GM23338 (cell line): ENCODE data around the gene LAMTOR5. TPM values are rescaled to one million over a fixed set of nuclear protein-coding genes. Genes with fewer than 3 reads are reported as not detected.

ENCODE experiments used
- ATAC-seq: fragments of 200-7000 bp; cut with Tn5 transposase; 3 replicates; pipeline ENCODE4 v1.9.1; 2020
- DNase-seq: peaks from one replicate; pipeline ENCODE4 v3.0.0-alpha.2; 2015; ENCODE audit warnings: low spot score
- H2AFZ ChIP-seq: fragments of 200-600 bp; sonication (generic); 2 replicates; pipeline ENCODE4 v1.8.0; 2016; ENCODE audit warnings: antibody characterized with exemption, mild to moderate bottlenecking, moderate library complexity
- H3F3A ChIP-seq: fragments of 200-600 bp; sonication (generic); replicated peaks from 2 replicates; pipeline ENCODE4 v1.8.0; 2017; ENCODE audit warnings: antibody characterized with exemption, mixed run types, low read depth
- H3K27ac ChIP-seq: fragments of 200-600 bp; sonication (generic); 2 replicates; pipeline ENCODE4 v1.6.1; 2016; ENCODE audit warnings: low read depth
- H3K27me3 ChIP-seq: fragments of 200-600 bp; sonication (generic); 2 replicates; pipeline ENCODE4 v1.8.0; 2016; ENCODE audit warnings: mild to moderate bottlenecking, mixed run types, moderate library complexity; ENCODE audit not compliant: insufficient read depth
- H3K36me3 ChIP-seq: fragments of 200-600 bp; sonication (generic); 2 replicates; pipeline ENCODE4 v1.8.0; 2016; ENCODE audit warnings: mild to moderate bottlenecking; ENCODE audit not compliant: insufficient read depth
- H3K4me1 ChIP-seq: fragments of 200-600 bp; sonication (generic); 2 replicates; pipeline ENCODE4 v1.8.0; 2016; ENCODE audit warnings: mild to moderate bottlenecking, moderate library complexity; ENCODE audit not compliant: insufficient read depth
- H3K4me2 ChIP-seq: fragments of 200-600 bp; sonication (generic); 2 replicates; pipeline ENCODE4 v1.7.1; 2017; ENCODE audit warnings: mixed run types
- H3K4me3 ChIP-seq: fragments of 200-600 bp; sonication (generic); 2 replicates; pipeline ENCODE4 v1.6.1; 2016; ENCODE audit warnings: mixed run types
- H3K79me2 ChIP-seq: fragments of 200-600 bp; sonication (generic); replicated peaks from 2 replicates; pipeline ENCODE4 v1.8.0; 2017; ENCODE audit warnings: mild to moderate bottlenecking; ENCODE audit not compliant: insufficient read depth
- H3K9me2 ChIP-seq: fragments of 200-600 bp; sonication (generic); 2 replicates; pipeline ENCODE4 v1.8.0; 2017; ENCODE audit not compliant: insufficient read depth
- H4K20me1 ChIP-seq: fragments of 200-600 bp; sonication (generic); replicated peaks from 2 replicates; pipeline ENCODE4 v1.8.0; 2017; ENCODE audit warnings: mild to moderate bottlenecking; ENCODE audit not compliant: insufficient read depth
- H3K27ac Mint-ChIP-seq: 2 replicates; pipeline ENCODE4 v1.8.0; 2020; ENCODE audit warnings: inconsistent platforms, mild to moderate bottlenecking, moderate library complexity, mixed read lengths
- H3K27me3 Mint-ChIP-seq: 3 replicates; pipeline ENCODE4 v1.8.0; 2022; ENCODE audit warnings: low read depth, mild to moderate bottlenecking, moderate library complexity, mixed read lengths, inconsistent platforms; ENCODE audit not compliant: insufficient read depth, poor library complexity
- H3K36me3 Mint-ChIP-seq: 3 replicates; pipeline ENCODE4 v1.8.0; 2021; ENCODE audit warnings: low read depth, mild to moderate bottlenecking, inconsistent platforms, moderate library complexity, mixed read lengths
- H3K4me1 Mint-ChIP-seq: 3 replicates; pipeline ENCODE4 v1.8.0; 2020; ENCODE audit warnings: mild to moderate bottlenecking, inconsistent platforms, mixed read lengths
- H3K4me3 Mint-ChIP-seq: 3 replicates; pipeline ENCODE4 v1.8.0; 2021; ENCODE audit warnings: moderate library complexity, mild to moderate bottlenecking, inconsistent platforms, mixed read lengths
- H3K9me3 Mint-ChIP-seq: 3 replicates; pipeline ENCODE4 v1.8.0; 2020; ENCODE audit warnings: moderate library complexity, mild to moderate bottlenecking, inconsistent platforms, mixed read lengths
- CREB1 ChIP-seq: fragments of 250-450 bp; sonication (Bioruptor Pico); IDR thresholded peaks from 2 replicates; pipeline ENCODE4 v1.5.0; 2020; ENCODE audit warnings: low read depth, mild to moderate bottlenecking, moderate library complexity
- EZH2 ChIP-seq: fragments of 200-600 bp; sonication (generic); IDR thresholded peaks from one replicate; pipeline ENCODE4 v1.8.0; 2017; ENCODE audit warnings: antibody characterized with exemption, mild to moderate bottlenecking, low read depth; ENCODE audit not compliant: unreplicated experiment
- EZH2phosphoT487 ChIP-seq: fragments of 200-600 bp; sonication (generic); IDR thresholded peaks from one replicate; pipeline ENCODE4 v1.8.1; 2018; ENCODE audit warnings: antibody characterized with exemption; ENCODE audit not compliant: unreplicated experiment
- JUNB ChIP-seq: IDR thresholded peaks from one replicate; pipeline ENCODE4 v1.6.1; 2016; ENCODE audit warnings: antibody characterized with exemption; ENCODE audit not compliant: unreplicated experiment
- NANOG ChIP-seq: IDR thresholded peaks from 2 replicates; pipeline ENCODE4 v1.6.1; 2016; ENCODE audit warnings: antibody characterized with exemption, borderline replicate concordance
- POLR2AphosphoS5 ChIP-seq: IDR thresholded peaks from 2 replicates; pipeline ENCODE4 v1.6.1; 2016; ENCODE audit warnings: antibody characterized with exemption, low read depth
- STAT1 ChIP-seq: IDR thresholded peaks from one replicate; pipeline ENCODE4 v1.6.1; 2016; ENCODE audit warnings: antibody characterized with exemption; ENCODE audit not compliant: unreplicated experiment
- ZNF114 ChIP-seq: fragments of 250-450 bp; sonication (Bioruptor Pico); IDR thresholded peaks from 2 replicates; pipeline ENCODE4 v1.5.0; 2020; ENCODE audit warnings: mild to moderate bottlenecking, moderate library complexity
- ZNF331 ChIP-seq: fragments of 250-450 bp; sonication (Bioruptor Pico); IDR thresholded peaks from 2 replicates; pipeline ENCODE4 v1.5.0; 2020; ENCODE audit warnings: low read depth, mild to moderate bottlenecking, moderate library complexity
- polyA plus RNA-seq: library from polyadenylated mRNA; unstranded; fragments of >200 nt; fragmentation: Nextera tagmentation; extraction: Ambion mirVana; gene quantifications from 2 replicates; pipeline ENCODE4 v1.2.1, GENCODE V29; 2016
- total RNA-seq: library from RNA; depleted of rRNA; stranded (reverse); fragments of >200 nt; shearing (Covaris generic); gene quantifications from 2 replicates; pipeline ENCODE4 v1.2.3, GENCODE V29; 2014
- TF ChIP-seq, protein P1 (sequence below): IDR thresholded peaks from 2 replicates; pipeline ENCODE4 v1.6.1; 2016; ENCODE audit warnings: antibody characterized with exemption
- TF ChIP-seq, protein P2 (sequence below), 2 experiments: fragments of 200-600 bp in 1 of 2; sonication (generic) in 1 of 2; conservative IDR thresholded peaks; 2 replicates each; pipeline versions ENCODE4 v1.5.1 to v1.6.1; 2016 to 2017; ENCODE audit warnings: antibody characterized with exemption in 2 of 2, low read depth in 2 of 2, mild to moderate bottlenecking in 2 of 2, moderate library complexity in 1 of 2
- TF ChIP-seq, protein P3 (sequence below): IDR thresholded peaks from one replicate; pipeline ENCODE4 v1.6.1; 2018; ENCODE audit warnings: antibody characterized with exemption; ENCODE audit not compliant: unreplicated experiment
- TF ChIP-seq, protein P4 (sequence below): fragments of 250-450 bp; sonication (Bioruptor Pico); IDR thresholded peaks from 2 replicates; pipeline ENCODE4 v1.5.0; 2020; ENCODE audit warnings: mild to moderate bottlenecking, moderate library complexity

LAMTOR5 gene
- total and polyA plus RNA-seq, 2 experiments from 2014 or later, result 41.0 to 246 TPM

DNA sequence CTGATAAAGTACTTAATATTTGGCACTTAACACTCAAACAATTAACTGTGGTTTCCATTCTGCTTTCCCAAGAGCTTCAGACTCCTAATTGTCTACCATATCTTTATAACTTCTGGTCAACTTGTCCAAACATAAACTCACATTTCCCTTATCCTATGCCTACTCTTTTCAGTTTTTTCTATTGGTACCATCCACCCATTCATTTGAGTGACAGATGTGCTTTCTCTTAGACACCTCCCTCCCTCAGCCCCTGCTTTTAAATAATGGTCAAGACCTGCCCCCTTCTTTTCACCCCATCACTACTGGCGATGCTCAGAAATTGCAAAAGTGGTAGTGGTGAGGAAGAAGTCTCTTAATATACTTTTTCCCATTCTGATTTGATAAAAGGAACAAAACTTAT, 22.1 kb downstream of the LAMTOR5 start:
- H3K4me2 ChIP-seq, result no peak overlapping the region
- H2AFZ ChIP-seq, result no peak overlapping the region
- DNase-seq (no peak), ATAC-seq (no peak)
- Mint-ChIP-seq H3K4me1 (peaks cover 17% of the 10 kb centered on the region), H3K9me3 (no peaks in the 10 kb centered on the region), H3K36me3 (peaks cover 11% of the 10 kb centered on the region; the same call in 2 of the 3 replicates), H3K4me3 (no peak overlapping the region), H3K27ac (no peak overlapping the region), H3K27me3 (no peaks in the 10 kb centered on the region)
- H4K20me1 ChIP-seq, result no peaks in the 10 kb centered on the region; the same call in 1 of the 2 replicates
- H3F3A ChIP-seq, result no peaks in the 10 kb centered on the region
- no peaks in the 10 kb centered on the region for H3K27me3 ChIP-seq
- no peaks in the 10 kb centered on the region for H3K79me2 ChIP-seq
- H3K4me3 ChIP-seq, result no peak overlapping the region
- TF ChIP-seq CREB1 (CRISPR knock-in tag) (no peak), EZH2phosphoT487 (no peak), NANOG (no peak), EZH2 (no peak), JUNB (no peak), STAT1 (no peak), ZNF114 (CRISPR knock-in tag) (no peak), ZNF331 (no peak), POLR2AphosphoS5 (no peak)
- TF ChIP-seq, protein P1, sequence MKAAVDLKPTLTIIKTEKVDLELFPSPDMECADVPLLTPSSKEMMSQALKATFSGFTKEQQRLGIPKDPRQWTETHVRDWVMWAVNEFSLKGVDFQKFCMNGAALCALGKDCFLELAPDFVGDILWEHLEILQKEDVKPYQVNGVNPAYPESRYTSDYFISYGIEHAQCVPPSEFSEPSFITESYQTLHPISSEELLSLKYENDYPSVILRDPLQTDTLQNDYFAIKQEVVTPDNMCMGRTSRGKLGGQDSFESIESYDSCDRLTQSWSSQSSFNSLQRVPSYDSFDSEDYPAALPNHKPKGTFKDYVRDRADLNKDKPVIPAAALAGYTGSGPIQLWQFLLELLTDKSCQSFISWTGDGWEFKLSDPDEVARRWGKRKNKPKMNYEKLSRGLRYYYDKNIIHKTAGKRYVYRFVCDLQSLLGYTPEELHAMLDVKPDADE, result no peak
- TF ChIP-seq, protein P2, sequence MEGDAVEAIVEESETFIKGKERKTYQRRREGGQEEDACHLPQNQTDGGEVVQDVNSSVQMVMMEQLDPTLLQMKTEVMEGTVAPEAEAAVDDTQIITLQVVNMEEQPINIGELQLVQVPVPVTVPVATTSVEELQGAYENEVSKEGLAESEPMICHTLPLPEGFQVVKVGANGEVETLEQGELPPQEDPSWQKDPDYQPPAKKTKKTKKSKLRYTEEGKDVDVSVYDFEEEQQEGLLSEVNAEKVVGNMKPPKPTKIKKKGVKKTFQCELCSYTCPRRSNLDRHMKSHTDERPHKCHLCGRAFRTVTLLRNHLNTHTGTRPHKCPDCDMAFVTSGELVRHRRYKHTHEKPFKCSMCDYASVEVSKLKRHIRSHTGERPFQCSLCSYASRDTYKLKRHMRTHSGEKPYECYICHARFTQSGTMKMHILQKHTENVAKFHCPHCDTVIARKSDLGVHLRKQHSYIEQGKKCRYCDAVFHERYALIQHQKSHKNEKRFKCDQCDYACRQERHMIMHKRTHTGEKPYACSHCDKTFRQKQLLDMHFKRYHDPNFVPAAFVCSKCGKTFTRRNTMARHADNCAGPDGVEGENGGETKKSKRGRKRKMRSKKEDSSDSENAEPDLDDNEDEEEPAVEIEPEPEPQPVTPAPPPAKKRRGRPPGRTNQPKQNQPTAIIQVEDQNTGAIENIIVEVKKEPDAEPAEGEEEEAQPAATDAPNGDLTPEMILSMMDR (conservative IDR thresholded peaks at IDR 0.05; ENCODE audit: low read depth in 2 of 2), result no peak
- TF ChIP-seq, protein P3, sequence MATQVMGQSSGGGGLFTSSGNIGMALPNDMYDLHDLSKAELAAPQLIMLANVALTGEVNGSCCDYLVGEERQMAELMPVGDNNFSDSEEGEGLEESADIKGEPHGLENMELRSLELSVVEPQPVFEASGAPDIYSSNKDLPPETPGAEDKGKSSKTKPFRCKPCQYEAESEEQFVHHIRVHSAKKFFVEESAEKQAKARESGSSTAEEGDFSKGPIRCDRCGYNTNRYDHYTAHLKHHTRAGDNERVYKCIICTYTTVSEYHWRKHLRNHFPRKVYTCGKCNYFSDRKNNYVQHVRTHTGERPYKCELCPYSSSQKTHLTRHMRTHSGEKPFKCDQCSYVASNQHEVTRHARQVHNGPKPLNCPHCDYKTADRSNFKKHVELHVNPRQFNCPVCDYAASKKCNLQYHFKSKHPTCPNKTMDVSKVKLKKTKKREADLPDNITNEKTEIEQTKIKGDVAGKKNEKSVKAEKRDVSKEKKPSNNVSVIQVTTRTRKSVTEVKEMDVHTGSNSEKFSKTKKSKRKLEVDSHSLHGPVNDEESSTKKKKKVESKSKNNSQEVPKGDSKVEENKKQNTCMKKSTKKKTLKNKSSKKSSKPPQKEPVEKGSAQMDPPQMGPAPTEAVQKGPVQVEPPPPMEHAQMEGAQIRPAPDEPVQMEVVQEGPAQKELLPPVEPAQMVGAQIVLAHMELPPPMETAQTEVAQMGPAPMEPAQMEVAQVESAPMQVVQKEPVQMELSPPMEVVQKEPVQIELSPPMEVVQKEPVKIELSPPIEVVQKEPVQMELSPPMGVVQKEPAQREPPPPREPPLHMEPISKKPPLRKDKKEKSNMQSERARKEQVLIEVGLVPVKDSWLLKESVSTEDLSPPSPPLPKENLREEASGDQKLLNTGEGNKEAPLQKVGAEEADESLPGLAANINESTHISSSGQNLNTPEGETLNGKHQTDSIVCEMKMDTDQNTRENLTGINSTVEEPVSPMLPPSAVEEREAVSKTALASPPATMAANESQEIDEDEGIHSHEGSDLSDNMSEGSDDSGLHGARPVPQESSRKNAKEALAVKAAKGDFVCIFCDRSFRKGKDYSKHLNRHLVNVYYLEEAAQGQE, result no peak
- TF ChIP-seq, protein P4, sequence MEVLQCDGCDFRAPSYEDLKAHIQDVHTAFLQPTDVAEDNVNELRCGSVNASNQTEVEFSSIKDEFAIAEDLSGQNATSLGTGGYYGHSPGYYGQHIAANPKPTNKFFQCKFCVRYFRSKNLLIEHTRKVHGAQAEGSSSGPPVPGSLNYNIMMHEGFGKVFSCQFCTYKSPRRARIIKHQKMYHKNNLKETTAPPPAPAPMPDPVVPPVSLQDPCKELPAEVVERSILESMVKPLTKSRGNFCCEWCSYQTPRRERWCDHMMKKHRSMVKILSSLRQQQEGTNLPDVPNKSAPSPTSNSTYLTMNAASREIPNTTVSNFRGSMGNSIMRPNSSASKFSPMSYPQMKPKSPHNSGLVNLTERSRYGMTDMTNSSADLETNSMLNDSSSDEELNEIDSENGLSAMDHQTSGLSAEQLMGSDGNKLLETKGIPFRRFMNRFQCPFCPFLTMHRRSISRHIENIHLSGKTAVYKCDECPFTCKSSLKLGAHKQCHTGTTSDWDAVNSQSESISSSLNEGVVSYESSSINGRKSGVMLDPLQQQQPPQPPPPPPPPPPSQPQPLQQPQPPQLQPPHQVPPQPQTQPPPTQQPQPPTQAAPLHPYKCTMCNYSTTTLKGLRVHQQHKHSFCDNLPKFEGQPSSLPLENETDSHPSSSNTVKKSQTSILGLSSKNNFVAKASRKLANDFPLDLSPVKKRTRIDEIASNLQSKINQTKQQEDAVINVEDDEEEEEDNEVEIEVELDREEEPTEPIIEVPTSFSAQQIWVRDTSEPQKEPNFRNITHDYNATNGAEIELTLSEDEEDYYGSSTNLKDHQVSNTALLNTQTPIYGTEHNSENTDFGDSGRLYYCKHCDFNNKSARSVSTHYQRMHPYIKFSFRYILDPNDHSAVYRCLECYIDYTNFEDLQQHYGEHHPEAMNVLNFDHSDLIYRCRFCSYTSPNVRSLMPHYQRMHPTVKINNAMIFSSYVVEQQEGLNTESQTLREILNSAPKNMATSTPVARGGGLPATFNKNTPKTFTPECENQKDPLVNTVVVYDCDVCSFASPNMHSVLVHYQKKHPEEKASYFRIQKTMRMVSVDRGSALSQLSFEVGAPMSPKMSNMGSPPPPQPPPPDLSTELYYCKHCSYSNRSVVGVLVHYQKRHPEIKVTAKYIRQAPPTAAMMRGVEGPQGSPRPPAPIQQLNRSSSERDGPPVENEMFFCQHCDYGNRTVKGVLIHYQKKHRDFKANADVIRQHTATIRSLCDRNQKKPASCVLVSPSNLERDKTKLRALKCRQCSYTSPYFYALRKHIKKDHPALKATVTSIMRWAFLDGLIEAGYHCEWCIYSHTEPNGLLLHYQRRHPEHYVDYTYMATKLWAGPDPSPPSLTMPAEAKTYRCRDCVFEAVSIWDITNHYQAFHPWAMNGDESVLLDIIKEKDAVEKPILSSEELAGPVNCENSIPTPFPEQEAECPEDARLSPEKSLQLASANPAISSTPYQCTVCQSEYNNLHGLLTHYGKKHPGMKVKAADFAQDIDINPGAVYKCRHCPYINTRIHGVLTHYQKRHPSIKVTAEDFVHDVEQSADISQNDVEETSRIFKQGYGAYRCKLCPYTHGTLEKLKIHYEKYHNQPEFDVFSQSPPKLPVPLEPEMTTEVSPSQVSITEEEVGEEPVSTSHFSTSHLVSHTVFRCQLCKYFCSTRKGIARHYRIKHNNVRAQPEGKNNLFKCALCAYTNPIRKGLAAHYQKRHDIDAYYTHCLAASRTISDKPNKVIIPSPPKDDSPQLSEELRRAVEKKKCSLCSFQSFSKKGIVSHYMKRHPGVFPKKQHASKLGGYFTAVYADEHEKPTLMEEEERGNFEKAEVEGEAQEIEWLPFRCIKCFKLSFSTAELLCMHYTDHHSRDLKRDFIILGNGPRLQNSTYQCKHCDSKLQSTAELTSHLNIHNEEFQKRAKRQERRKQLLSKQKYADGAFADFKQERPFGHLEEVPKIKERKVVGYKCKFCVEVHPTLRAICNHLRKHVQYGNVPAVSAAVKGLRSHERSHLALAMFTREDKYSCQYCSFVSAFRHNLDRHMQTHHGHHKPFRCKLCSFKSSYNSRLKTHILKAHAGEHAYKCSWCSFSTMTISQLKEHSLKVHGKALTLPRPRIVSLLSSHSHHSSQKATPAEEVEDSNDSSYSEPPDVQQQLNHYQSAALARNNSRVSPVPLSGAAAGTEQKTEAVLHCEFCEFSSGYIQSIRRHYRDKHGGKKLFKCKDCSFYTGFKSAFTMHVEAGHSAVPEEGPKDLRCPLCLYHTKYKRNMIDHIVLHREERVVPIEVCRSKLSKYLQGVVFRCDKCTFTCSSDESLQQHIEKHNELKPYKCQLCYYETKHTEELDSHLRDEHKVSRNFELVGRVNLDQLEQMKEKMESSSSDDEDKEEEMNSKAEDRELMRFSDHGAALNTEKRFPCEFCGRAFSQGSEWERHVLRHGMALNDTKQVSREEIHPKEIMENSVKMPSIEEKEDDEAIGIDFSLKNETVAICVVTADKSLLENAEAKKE (CRISPR knock-in tag), result no peak
- no peak overlapping the region for H3K27ac ChIP-seq
- peaks cover 9% of the 10 kb centered on the region; the same call in 1 of the 2 replicates for H3K36me3 ChIP-seq
- H3K9me2 ChIP-seq, result no peaks in the 10 kb centered on the region
- peaks cover 12% of the 10 kb centered on the region for H3K4me1 ChIP-seq
